SK-MEL-5 (cell line): ENCODE measurements around the gene CLSTN2. TPM values are rescaled to one million over a fixed set of nuclear protein-coding genes. Genes with fewer than 3 reads are reported as not detected.

ENCODE experiments used
- DNase-seq: peaks from one replicate; pipeline ENCODE4 v3.0.0-alpha.2; 2016; ENCODE audit warnings: low read depth, low spot score
- in situ Hi-C: cut with HindIII; loops from 2 replicates; pipeline ENCODE4 v1.10.0; 2016; ENCODE audit warnings: low sequenced_read_pairs, high pct_unique_total_duplicates, low pct_unique_long_range_greater_than_20kb
- total RNA-seq: library from RNA; depleted of rRNA; stranded (reverse); fragments of >200 nt; shearing (Covaris generic); gene quantifications from 2 replicates; pipeline ENCODE4 v1.2.3, GENCODE V29; 2014

The CLSTN2 gene
- total RNA-seq, 1 experiment from 2014 or later: not detected

DNA sequence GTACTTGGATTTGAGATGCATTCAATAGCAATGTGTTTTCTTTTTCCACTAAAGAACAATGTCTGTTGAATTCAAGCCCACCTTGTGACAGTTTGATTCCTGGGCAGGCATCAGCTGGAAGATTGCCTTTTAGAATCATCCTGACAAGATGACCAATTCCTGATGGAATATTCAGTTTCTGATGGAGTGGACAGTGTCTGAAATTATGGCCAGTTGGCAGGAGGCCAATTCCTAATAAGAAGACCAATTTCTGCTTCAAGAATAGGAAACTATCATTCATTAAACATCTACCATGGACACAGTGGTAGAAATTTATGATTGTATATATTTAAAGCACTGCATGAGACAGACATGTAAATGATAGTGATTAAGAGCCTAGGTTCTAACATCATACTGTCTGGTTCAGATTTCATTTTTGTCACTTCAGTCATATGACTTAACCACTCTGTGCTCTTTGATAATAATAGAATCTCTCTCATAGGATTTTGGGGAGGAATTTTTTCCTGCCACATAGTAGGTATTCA, 133.6 kb downstream of the CLSTN2 start:
- in situ Hi-C loops: no loop called here
- DNase-seq: no peak

- no peak for DNase-seq
- in situ Hi-C loops: no loop called here
These were observed 138.5 kb downstream of the CLSTN2 start for GRCh38 chr3:140073278-140074045.

DNA sequence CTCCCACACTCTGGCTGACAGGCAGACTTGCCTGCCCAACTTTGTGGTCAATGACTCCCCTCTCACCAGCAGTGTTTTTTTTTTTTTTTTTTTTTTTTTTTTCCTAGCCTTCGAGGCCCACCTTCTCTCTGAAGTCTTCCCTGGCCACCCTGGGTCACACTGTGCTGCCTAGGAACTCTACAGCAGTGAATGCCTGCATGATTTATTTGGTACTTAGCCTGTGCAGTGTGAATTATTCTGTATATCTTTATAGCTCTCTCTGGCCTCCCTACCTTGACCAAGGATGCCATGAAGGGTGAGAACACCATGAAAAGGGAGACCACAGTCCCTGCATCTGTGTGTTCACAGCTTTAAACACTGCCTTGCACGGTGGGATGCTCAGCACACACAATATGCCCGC, 141.6 kb downstream of the CLSTN2 start:
- DNase-seq: no peak
- in situ Hi-C loops: no loop called here

GRCh38 chr3:140077406-140077805, 142.4 kb downstream of the CLSTN2 start:
- in situ Hi-C loops: no loop called here

DNA sequence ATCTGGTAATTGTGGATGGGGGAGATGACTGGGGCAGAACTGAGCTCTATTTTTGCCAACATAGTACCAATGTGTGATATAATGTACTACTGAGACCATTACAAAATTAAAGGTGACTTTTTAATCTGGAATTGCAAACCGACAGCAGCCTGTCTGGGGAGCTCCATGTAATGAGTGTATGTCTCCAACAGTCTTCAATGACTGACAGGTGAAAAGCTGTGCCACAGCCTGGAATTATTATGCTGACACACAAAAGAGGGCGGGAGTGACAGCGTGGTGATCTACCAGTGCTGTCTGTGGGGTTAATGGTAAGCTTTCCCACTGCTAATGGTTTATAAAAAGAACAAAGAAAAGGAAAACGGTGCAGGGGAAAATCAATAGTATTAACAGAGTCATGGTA, 143.4 kb downstream of the CLSTN2 start:
- DNase-seq: no peak
- in situ Hi-C loops: no loop called here

More at GRCh38 chr3:140077406-140077805, 142.4 kb downstream of the CLSTN2 start:
- no peak for DNase-seq

GRCh38 chr3:140078940-140079339, 144.0 kb downstream of the CLSTN2 start:
- in situ Hi-C loops: no loop called here
- DNase-seq: no peak

GRCh38 chr3:140081887-140082286, 146.9 kb downstream of the CLSTN2 start:
- no peak for DNase-seq
- in situ Hi-C loops: no loop called here

GRCh38 chr3:140085001-140085400, 150.0 kb downstream of the CLSTN2 start:
- in situ Hi-C loops: no loop called here
- DNase-seq: no peak

DNA sequence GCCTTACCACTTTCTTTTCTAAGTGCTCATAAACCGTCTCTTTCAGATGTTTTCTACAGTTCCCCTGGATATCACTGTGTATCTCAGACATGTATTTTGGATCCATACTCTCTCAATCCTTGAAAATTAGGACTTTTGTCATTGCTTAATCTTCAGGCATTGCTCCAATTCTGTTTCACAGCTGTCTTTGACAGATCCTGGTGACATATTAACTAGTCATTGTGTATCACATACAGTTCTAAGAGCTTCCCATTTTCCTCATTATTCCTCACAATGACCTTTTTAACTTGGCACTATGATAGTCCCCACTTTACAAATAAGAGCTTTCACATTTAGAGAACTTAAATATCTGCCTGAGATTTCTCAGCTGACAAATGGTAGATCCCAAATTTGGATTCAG, 151.7 kb downstream of the CLSTN2 start:
- DNase-seq: no peak
- in situ Hi-C loops: no loop called here

DNA sequence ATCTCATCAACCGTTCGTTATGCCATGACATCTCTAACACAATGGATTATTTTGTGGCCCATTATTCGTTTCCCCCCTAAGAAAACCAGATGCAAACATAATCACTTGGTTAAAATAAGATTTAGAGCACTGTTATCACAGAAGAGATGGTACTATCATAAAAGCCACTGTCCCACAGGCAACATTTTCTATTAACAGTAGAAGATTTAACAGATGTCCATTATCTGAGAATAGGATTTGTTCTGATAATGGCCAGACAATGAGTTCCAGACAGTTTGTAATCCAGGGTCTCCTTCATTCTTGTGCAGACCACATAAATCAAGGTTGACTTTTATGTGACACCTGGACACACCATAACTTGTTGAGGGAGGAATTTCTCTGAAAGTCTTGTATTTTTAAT, 153.1 kb downstream of the CLSTN2 start:
- in situ Hi-C loops: no loop called here
- no peak for DNase-seq

DNA sequence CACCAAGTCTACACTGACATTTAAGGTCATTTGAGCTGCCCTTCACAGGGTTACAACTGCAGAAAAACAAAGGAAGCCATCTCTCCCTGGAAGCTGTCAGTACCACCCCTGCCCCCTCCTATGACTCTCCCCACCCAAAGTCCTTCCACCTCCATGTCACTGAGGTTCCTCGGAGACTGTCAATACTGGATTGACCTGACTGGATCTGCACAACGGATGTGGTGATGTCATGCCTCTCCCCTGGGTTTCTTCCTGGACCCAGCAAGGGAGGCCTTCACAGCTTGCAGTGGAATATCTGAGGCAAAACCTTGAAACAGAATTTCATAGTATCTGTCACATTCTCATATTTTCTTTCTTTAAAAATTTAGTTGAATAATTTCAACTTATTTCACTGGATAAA, 153.5 kb downstream of the CLSTN2 start:
- in situ Hi-C loops: no loop called here
- DNase-seq: no peak

GRCh38 chr3:140089403-140090072, 154.6 kb downstream of the CLSTN2 start:
- in situ Hi-C loops: no loop called here

DNA sequence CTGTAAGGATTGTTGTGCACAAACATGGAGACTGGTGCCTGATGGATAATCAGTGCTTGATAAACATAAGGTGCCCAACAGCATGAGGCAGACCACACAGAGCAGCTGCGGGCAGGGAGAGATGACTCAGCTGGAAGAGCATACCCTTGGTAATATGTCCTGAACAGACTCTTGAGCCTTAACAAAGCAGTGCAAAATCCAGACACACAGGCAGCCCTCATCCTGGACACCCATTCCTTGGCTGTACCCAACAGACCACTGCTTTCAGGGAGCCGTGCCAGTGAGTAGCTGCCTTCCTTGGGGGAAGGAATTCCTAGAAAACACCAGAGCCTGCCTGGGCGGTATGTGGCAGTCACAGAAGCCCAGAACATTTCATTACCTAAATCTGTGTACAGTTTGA, 156.2 kb downstream of the CLSTN2 start:
- DNase-seq: no peak
- in situ Hi-C loops: no loop called here

More at GRCh38 chr3:140089403-140090072, 154.6 kb downstream of the CLSTN2 start:
- no peak for DNase-seq

- peak; percentile 35 for DNase-seq
- in situ Hi-C loops: no loop called here
These were observed 158.0 kb downstream of the CLSTN2 start for GRCh38 chr3:140092848-140093536.

DNA sequence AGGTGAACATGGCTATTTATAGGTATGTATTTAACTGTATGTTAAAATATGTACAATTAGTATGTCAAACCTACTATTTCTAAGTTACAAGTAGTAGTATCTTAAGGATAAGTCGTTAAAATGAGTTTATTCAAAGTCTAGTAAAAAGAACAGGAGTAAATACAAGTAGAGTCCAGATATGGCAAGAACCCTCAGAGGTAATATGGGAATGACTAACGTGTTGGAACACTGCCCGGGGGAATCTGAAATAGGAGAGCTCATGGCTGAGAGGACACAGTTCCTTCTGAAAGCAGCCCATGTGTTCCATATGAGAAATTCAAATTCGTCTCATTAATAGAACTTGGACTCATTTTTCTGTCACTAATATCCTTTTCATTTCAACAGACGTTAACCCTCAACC, 158.8 kb downstream of the CLSTN2 start:
- peak; percentile 32 for DNase-seq
- in situ Hi-C loops: no loop called here

GRCh38 chr3:140094487-140094886, 159.5 kb downstream of the CLSTN2 start:
- in situ Hi-C loops: no loop called here
- no peak for DNase-seq

DNA sequence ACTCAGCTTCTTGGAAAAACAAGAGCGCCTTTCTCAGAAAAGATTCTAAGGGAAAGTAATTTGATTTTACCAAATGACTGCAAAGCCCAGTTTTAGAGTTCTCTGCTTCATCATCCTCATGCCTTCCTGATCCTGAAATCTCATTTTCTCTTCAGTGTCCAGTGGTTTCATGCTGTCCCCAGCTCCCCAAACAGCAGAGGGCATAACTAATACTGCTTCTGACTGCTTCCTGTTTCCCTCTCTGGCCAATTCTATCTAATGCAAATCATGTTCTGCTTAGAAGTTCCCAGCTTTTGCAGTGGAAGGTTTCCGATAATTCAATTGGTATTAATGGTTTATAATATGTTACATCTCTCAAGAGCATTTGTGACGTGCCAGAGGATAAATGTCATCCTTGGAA, 161.1 kb downstream of the CLSTN2 start:
- peak; percentile 9 for DNase-seq
- in situ Hi-C loops: no loop called here

DNA sequence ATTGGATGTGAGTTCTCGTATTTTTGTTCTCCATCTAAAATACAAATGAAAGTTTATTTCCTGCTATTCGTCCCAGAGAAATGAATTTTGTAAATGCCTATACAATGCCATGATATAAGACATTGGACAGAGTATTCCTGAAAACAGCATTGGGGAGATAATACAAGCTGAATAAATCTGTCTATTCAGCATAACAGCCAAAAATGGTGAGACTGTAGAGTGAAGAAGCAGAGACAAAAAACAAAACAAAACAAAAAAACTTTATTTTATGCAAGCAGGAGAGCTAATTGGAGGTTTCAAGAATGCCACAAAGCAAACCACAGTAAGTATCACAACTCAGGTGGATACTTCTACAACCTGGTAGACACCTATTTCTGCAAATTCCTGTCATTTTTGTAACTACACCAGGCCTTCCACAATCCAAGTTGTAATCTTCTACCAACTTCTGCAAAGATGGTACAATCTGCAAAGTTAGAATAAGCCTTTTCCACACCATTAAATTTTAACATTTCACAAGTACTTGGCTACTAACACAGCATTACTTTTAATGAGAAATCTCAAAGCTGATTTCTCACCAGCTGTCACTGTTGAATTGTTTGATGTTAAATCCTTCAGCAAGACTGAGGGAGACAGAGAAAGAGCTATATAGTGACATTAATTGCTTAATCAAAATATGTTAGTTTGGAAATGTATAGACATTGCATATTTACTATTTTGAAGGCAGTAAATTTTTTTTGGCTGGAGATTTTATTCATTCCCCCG, 163.1 kb downstream of the CLSTN2 start:
- in situ Hi-C loops: no loop called here
- DNase-seq: no peak
